Activated CD8-positive, alpha-beta T cell treated with anti-CD3 and anti-CD28 coated beads for 36 hours (primary cell): ENCODE data around the gene GRM5. TPM values are rescaled to one million over a fixed set of nuclear protein-coding genes. Genes with fewer than 3 reads are reported as not detected.
"Not testable (repeated sequence)": the region's sequence is repeated elsewhere in the genome, so short reads cannot be mapped to it uniquely, and the experiment has no call there.

Experiments
- ATAC-seq: fragments of 200-7000 bp; cut with Tn5 transposase; one replicate; pipeline ENCODE4 v1.10.0; 2021; ENCODE audit warnings: mild to moderate bottlenecking, moderate library complexity
- CTCF ChIA-PET: fragments of 350-600 bp; sonication (Branson Sonifier 250); formaldehyde crosslinking; loops from one replicate; lab custom pipeline; 2021; ENCODE audit warnings: antibody characterized with exemption; lab: Charles Lee
- POLR2A ChIA-PET: fragments of 350-600 bp; sonication (Branson Sonifier 250); formaldehyde crosslinking; loops from one replicate; lab custom pipeline; 2021; ENCODE audit warnings: antibody characterized with exemption; lab: Charles Lee
- DNase-seq: peaks from one replicate; pipeline ENCODE4 v3.0.0-alpha.2; 2020
- H3K27ac Mint-ChIP-seq: one replicate; pipeline ENCODE4 v1.8.0; 2021; ENCODE audit warnings: mild to moderate bottlenecking, mixed read lengths
- H3K27me3 Mint-ChIP-seq: one replicate; pipeline ENCODE4 v1.8.0; 2021; ENCODE audit warnings: mixed read lengths
- H3K36me3 Mint-ChIP-seq: one replicate; pipeline ENCODE4 v1.8.0; 2021; ENCODE audit warnings: low read depth, mixed read lengths
- H3K4me1 Mint-ChIP-seq: one replicate; pipeline ENCODE4 v1.8.0; 2021; ENCODE audit warnings: low read depth, mixed read lengths
- H3K4me3 Mint-ChIP-seq: one replicate; pipeline ENCODE4 v1.8.0; 2021; ENCODE audit warnings: mild to moderate bottlenecking, moderate library complexity, mixed read lengths
- H3K9me3 Mint-ChIP-seq: one replicate; pipeline ENCODE4 v1.8.0; 2021; ENCODE audit warnings: mixed read lengths
- intact Hi-C: fragments of 100-400 bp; cut with micrococcal nuclease; formaldehyde crosslinking; loops from one replicate; pipeline ENCODE4 v1.10.0; 2022
- total RNA-seq, 2 experiments: library from RNA; stranded (reverse); gene quantifications; one replicate each; pipeline ENCODE4 v1.2.3, GENCODE V29; 2021
- TF ChIP-seq, protein P1 (sequence below): fragments of 200-600 bp; IDR thresholded peaks from one replicate; pipeline ENCODE4 v1.8.0; 2022; ENCODE audit warnings: antibody characterized with exemption, mild to moderate bottlenecking

GRM5 gene
- total RNA-seq, 2 experiments from 2014 or later: not detected

DNA sequence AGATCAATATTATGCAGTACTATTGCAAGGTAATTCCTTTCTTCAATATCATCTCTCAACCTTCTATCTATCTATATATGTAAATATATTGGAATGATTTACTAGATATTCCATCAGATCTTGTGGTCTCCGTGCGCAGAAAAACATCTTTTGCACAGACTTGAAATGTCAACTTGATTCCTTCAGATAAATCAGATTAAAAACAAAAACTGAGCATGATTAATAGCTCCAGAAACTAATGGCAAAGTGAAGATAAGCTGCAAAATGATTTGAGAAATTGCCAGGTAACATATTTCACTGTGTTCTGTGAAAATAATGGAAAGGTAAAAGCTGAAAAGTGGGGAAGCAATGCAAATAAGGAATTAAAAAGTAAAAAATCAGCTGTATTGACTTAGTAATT is 528.2 kb downstream of the GRM5 start:
- TF ChIP-seq, protein P1, sequence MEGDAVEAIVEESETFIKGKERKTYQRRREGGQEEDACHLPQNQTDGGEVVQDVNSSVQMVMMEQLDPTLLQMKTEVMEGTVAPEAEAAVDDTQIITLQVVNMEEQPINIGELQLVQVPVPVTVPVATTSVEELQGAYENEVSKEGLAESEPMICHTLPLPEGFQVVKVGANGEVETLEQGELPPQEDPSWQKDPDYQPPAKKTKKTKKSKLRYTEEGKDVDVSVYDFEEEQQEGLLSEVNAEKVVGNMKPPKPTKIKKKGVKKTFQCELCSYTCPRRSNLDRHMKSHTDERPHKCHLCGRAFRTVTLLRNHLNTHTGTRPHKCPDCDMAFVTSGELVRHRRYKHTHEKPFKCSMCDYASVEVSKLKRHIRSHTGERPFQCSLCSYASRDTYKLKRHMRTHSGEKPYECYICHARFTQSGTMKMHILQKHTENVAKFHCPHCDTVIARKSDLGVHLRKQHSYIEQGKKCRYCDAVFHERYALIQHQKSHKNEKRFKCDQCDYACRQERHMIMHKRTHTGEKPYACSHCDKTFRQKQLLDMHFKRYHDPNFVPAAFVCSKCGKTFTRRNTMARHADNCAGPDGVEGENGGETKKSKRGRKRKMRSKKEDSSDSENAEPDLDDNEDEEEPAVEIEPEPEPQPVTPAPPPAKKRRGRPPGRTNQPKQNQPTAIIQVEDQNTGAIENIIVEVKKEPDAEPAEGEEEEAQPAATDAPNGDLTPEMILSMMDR: no peak
- Mint-ChIP-seq H3K27ac (no peak overlapping the region), H3K4me1 (peaks cover 4% of the 10 kb centered on the region), H3K36me3 (no peaks in the 10 kb centered on the region), H3K4me3 (no peak overlapping the region), H3K27me3 (peaks cover 2% of the 10 kb centered on the region), H3K9me3 (no peaks in the 10 kb centered on the region)
- ChIA-PET CTCF (interaction anchor here (1.2 to 4.6 kb wide), 3 partner anchors 15 to 306 kb away, joined by 3 to 35 read pairs (median 10); no protein-coding TSS in a partner anchor), POLR2A (no interaction called here)
- ATAC-seq (no peak), DNase-seq (no peak)
- intact Hi-C loops: loop anchor here (10.0 kb wide), 1 partner anchor 203 kb away; the partner anchor contains the start of gene CTSC

DNA sequence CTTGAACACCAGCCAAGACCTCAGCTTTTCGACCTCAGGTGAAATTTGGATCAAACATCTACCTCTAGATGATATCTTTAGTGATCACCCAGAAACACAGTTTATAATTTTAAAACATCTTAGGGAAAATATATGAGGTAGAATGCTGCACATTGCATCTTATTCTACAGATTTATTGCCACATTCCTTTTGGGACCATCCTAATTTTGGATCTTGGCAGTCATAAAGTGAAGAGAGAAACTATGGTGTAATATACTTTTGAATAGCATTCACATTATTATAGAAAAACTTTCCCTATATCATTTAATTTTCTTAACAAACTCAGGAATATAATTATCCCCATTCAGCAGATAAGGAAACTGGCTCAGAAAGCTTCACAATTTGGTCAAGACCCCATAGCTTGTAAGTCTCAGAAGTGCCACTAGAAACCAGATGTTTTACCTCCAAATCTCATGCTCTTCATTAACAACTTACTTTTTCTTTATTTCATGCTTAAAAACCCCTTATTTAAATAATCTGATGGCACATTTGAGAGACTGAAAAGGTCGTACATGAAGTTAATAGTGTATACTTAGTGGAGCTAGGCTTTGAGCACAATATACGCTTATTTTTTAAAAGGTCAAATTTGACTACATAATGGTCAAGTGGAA is 529.0 kb downstream of the GRM5 start:
- Mint-ChIP-seq H3K36me3 (no peaks in the 10 kb centered on the region), H3K27ac (no peak overlapping the region), H3K27me3 (peaks cover 2% of the 10 kb centered on the region), H3K4me1 (peaks cover 4% of the 10 kb centered on the region), H3K9me3 (no peaks in the 10 kb centered on the region), H3K4me3 (no peak overlapping the region)
- intact Hi-C loops: loop anchor here (10.0 kb wide), 1 partner anchor 202 kb away; the partner anchor contains the start of gene CTSC
- TF ChIP-seq, protein P1: no peak
- CTCF ChIA-PET: interaction anchor here (0.9 to 4.6 kb wide), 5 partner anchors 10 to 521 kb away, joined by 3 to 35 read pairs (median 3); no protein-coding TSS in a partner anchor
- POLR2A ChIA-PET: interaction anchor here (0.7 kb wide), 1 partner anchor 51 kb away, joined by 5 read pairs; no protein-coding TSS in a partner anchor
- DNase-seq (no peak), ATAC-seq (no peak)

DNA sequence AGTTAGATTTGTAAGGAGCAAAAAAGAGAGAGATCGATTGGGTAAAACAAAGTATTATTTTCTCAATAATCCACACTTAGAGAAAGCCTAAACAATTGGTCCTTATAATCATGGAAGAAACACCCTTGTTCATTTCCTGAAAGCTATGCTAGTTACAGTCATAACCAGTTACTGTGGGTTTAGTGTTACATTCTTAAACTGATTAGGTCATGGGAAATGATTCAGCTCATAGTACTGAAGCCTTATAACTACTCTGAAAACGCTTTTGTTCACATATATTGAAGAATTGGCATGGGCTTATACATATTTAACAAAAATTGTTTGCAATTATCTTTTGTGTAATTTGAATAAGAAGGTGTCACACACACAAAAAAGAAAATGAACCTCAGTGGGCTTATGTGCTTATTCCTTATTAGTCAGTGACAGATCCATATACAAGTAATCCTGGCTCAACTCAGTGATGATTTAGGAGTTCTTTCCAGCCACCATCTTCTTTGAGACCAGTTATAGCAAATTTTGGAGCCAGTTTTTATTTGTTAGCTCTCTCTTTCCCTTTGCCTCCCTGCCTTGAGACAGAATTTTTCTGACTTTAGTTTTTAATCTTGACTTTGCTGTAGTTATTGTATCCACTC is 529.8 kb downstream of the GRM5 start:
- H3K27ac Mint-ChIP-seq: no peak overlapping the region
- no peak overlapping the region for H3K4me3 Mint-ChIP-seq
- ATAC-seq: peak; percentile 96
- no peaks in the 10 kb centered on the region for H3K9me3 Mint-ChIP-seq
- DNase-seq: no peak
- no peaks in the 10 kb centered on the region for H3K36me3 Mint-ChIP-seq
- POLR2A ChIA-PET: interaction anchor here (0.7 kb wide), 1 partner anchor 51 kb away, joined by 5 read pairs; no protein-coding TSS in a partner anchor
- peaks cover 3% of the 10 kb centered on the region for H3K27me3 Mint-ChIP-seq
- H3K4me1 Mint-ChIP-seq: peaks cover 4% of the 10 kb centered on the region
- CTCF ChIA-PET: interaction anchor here (0.9 to 4.6 kb wide), 5 partner anchors 11 to 520 kb away, joined by 3 to 35 read pairs (median 3); no protein-coding TSS in a partner anchor
- TF ChIP-seq, protein P1: no peak
- intact Hi-C loops: loop anchor here (10.0 kb wide), 1 partner anchor 201 kb away; the partner anchor contains the start of gene CTSC

DNA sequence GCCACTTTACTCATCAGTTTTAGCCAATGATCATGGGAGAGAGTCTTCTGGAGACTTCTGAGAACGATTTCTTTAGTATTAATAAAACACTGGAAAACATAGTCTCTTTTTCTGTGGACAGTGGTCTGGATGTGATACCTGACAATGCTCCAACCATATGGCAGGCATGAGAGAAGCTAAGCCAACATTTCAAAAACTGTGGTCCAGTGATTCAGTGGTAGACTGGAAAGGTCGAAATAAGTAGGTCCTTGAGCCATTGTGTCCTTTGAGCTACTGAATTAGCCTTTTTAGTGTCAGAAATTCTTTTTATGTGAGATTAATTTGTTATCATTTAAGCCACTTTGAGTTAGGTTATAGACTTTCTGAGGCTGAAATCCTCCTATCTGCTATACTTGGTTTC is 530.5 kb downstream of the GRM5 start:
- TF ChIP-seq, protein P1: no peak
- no peak overlapping the region for H3K4me3 Mint-ChIP-seq
- H3K4me1 Mint-ChIP-seq: peaks cover 4% of the 10 kb centered on the region
- DNase-seq (no peak), ATAC-seq (no peak)
- H3K9me3 Mint-ChIP-seq: no peaks in the 10 kb centered on the region
- intact Hi-C loops: loop anchor here (10.0 kb wide), 1 partner anchor 200 kb away; the partner anchor contains the start of gene CTSC
- H3K27me3 Mint-ChIP-seq: peaks cover 4% of the 10 kb centered on the region
- POLR2A ChIA-PET: no interaction called here
- CTCF ChIA-PET: interaction anchor here (1.3 to 4.6 kb wide), 2 partner anchors 17 to 519 kb away, joined by 3 to 35 read pairs; no protein-coding TSS in a partner anchor
- no peaks in the 10 kb centered on the region for H3K36me3 Mint-ChIP-seq
- no peak overlapping the region for H3K27ac Mint-ChIP-seq

DNA sequence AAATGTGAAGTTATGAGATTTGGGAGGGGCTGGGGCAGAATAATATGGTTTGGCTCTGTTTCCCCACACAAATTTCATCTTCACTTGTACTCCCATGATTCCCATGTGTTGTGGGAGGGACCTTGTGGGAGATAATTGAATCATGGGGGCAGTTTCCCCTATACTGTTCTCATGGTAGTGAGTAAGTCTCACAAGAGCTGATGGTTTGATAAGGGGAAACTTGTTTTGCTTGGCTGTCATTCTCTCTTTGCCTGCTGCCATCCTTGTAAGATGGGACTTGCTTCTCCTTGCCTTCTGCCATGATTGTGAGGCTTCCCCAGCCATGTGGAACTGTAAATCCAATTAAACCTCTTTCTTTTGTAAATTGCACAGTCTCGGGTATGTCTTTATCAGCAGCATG is 531.1 kb downstream of the GRM5 start:
- not testable (repeated sequence) for ATAC-seq

More for the DNA sequence above, 531.1 kb downstream of the GRM5 start:
- H3K27me3 Mint-ChIP-seq, H3K36me3 Mint-ChIP-seq, H3K4me3 Mint-ChIP-seq, H3K27ac Mint-ChIP-seq, DNase-seq, H3K4me1 Mint-ChIP-seq, POLR2A ChIA-PET, H3K9me3 Mint-ChIP-seq: not testable (repeated sequence)
- intact Hi-C loops: loop anchor here (10.0 kb wide), 1 partner anchor 200 kb away; the partner anchor contains the start of gene CTSC
- CTCF ChIA-PET: interaction anchor here (1.3 to 4.6 kb wide), 2 partner anchors 17 to 518 kb away, joined by 3 to 35 read pairs; no protein-coding TSS in a partner anchor
